G401.6 (cell line): ENCODE data around the gene GAPDHS.

Experiments
- FAIRE-seq: peaks from 2 replicates; lab custom pipeline; 2012; peaks lifted over from hg19 to GRCh38; lab: Jason Lieb, UNC

The GAPDHS gene

GRCh38 chr19:35557539-35558399 lies 24.5 kb downstream of the GAPDHS start:
- FAIRE-seq, result peak; percentile 50

GRCh38 chr19:35558400-35559280 lies 25.4 kb downstream of the GAPDHS start:
- FAIRE-seq, result no peak

DNA sequence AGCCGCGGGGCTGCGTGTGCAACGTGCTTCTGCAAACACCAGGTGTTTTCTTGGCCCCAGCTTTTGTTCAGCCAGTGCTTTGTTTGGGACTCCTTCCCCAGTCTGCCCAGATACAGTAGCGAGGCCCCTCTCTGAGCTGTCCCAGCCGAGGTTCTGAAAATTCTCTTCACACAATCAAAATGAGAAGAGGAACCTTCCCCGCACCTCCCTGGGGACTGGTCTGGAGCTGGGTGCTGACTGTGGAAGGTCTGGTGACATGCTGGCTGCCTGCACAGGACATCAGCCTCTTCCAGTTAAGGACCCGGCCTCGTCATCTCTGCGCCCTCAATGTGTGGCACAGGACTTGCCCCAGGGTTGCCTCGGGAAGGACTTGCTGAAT lies 26.0 kb downstream of the GAPDHS start:
- no peak for FAIRE-seq

- FAIRE-seq, result no peak
Measured at GRCh38 chr19:35559781-35560180, 26.5 kb downstream of the GAPDHS start.

DNA sequence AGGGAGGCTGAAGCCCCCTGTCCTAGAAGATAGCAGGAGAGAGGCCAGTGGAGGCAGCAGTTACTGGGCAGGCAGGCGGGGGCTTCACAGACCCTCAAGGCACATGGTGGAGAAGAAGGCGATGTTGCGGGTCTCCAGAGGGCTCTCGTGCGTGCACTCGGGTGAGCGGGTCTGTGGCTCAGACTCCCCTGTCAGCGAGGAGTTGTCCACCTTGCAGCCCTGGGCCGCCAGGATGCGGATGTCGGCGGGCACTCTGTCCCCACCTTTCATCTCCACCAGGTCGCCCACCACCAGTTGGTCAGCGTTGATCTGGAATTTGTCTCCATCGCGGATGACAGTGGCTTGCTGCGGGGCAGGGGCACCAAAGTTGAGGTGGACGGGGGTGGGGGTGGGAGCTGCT lies 27.0 kb downstream of the GAPDHS start:
- no peak for FAIRE-seq

- FAIRE-seq, result no peak
Measured at GRCh38 chr19:35560677-35561076, 27.4 kb downstream of the GAPDHS start.

- FAIRE-seq, result no peak
Measured at GRCh38 chr19:35561436-35561835, 28.2 kb downstream of the GAPDHS start.

DNA sequence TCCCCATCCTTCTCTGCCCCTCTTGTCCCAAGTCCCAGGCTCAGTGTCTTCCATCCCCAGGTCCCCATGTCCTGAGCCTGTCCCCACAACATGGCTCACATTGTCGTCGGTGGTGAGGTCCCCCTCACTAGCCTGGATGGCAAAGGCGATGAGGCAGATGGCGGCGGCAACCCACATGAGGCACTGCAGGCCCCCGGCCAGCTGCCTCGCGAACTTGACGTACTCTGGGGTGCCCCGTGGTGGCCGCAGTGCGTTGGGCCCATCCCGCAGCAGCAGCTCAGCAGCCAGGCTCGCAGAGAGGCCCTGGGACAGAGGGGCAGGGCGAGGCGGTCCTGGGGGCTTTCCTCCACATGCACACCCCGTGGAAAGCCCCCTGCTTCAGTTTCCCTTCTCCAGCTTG lies 29.1 kb downstream of the GAPDHS start:
- FAIRE-seq, result no peak

GRCh38 chr19:35562776-35563175 lies 29.5 kb downstream of the GAPDHS start:
- no peak for FAIRE-seq

- FAIRE-seq, result no peak
Measured at GRCh38 chr19:35563207-35563829, 30.1 kb downstream of the GAPDHS start, which contains the start of gene ATP4A. TSS of gene ATP4A (minus strand) at chr19:35563658. CDS start at chr19:35563629, 29 bp downstream.

- no peak for FAIRE-seq
Measured at GRCh38 chr19:35565016-35565856, 32.0 kb downstream of the GAPDHS start.

- no peak for FAIRE-seq
Measured at GRCh38 chr19:35566738-35567137, 33.5 kb downstream of the GAPDHS start.

DNA sequence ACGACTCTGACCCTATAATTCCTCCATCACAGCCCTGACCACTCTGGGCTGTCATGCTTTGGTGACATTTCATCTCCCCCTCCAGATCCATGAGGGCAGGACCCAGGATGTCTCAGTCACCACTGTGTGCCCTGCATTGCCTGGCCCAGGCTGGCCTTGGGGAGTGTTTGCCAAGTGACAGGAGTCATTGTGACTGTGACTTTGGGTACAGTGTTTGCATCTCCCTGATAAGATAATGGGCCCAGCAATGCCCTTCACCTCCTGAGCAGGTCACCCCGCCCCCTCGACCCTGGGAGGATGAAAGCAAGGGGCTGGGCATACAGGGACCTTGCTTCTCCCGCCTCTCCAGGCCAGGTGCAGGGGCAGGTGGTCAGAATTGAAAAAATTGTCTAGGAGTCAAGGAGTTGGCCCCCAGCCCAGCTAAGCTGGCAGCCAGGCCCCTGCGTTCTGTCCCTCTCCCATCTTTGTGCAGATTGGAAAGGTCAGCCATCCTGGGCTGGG lies 36.1 kb downstream of the GAPDHS start:
- FAIRE-seq, result no peak

DNA sequence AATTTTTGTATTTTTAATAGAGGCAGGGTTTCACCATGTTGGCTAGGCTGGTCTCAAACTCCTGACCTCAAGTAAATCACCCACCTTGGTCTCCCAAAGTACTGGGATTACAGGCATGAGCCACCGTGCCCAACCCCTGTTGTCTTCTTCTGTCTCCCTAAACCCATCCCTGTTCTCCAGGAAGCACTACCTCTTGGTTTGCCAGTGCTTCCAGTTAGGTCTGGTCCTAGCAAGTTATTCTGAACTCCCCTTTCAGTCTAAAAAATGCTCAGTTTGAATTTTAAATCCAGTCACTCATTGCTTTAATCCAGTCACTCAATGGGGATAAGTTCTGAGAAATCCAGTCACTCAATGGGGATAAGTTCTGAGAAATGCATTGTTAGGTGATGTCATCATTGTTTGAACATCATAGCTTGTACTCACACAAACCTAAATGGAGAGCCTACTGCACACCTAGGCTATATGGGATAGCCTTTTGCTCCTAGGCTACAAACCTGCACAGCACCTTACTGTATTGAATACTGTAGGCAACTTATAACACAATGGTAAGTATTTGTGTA lies 38.2 kb downstream of the GAPDHS start:
- FAIRE-seq, result no peak

GRCh38 chr19:35577918-35578317 lies 44.7 kb downstream of the GAPDHS start:
- FAIRE-seq, result no peak

DNA sequence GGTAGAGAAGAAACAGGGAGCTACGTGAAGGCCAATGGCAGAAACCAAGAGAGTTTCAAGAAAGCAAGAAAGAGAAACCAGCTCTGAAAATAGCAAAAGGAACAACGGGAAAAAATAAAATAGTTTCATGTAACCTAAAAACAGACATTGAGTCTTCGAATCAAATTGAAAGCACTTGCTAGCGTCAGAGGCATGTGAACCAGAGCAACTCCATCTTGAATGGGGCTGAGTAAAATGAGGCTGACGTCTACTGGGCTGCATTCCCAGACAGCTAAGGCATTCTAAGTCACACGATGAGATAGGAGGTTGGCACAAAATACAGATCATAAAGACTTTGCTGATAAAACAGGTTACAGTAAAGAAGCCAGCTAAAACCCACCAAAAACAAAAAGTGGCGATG lies 45.5 kb downstream of the GAPDHS start:
- FAIRE-seq, result no peak

GRCh38 chr19:35582760-35583159 lies 49.5 kb downstream of the GAPDHS start:
- no peak for FAIRE-seq

GRCh38 chr19:35585848-35586247 lies 52.6 kb downstream of the GAPDHS start, which contains the start of gene PMIS2:
TSS of gene PMIS2 (plus strand) at chr19:35586173. CDS start at chr19:35586260, 87 bp downstream.
- FAIRE-seq, result no peak

- FAIRE-seq, result no peak
Measured at GRCh38 chr19:35587321-35587720, 54.1 kb downstream of the GAPDHS start.

DNA sequence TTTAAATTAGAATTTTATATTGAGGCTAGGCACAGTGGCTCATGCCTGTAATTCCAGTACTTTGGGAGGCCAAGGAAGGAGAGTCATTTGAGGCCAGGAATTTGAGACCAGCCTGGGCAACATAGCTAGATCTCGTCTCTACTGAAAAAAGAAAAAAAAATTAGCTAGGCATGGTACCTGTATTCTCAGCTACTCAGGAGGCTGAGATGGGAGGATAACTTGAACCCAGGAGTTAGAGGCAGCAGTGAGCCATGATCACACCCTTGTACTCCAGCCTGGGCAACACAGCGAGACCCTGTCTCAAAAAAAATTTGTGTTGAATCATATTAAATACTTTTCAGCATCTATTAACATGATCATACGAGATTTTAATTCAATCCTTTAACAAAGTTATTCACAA lies 57.6 kb downstream of the GAPDHS start:
- no peak for FAIRE-seq

GRCh38 chr19:35592226-35592625 lies 59.0 kb downstream of the GAPDHS start:
- FAIRE-seq, result peak; percentile 62
